Measurements from ENCODE around the gene FBXO22.
"Not testable (repeated sequence)": the region's sequence is repeated elsewhere in the genome, so short reads cannot be mapped to it uniquely, and the experiment has no call there.

FBXO22 gene

DNA sequence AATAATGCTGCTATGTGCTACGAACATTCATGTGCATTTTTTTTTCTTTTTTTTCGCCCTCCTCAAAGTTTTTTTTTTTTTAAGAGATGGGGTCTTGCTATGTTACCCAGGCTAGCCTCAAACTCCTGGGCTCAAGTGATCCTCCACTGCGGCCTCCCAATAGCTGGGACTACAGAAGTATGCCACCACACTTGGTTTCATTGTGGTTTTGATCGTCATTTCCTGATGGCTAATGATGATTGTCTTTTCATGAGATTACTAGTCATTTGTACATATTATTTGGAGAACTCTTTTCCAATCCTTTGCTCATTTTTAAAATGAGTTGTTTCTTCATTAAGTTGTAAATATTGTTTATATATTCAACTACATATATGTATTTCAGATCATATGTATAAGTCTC, 48.8 kb downstream of the FBXO22 start:
- Histone ChIP-seq H3K9ac (ENCODE audit: low read length in 5 of 5) (no peak overlapping the region), H3K9me3 (ENCODE audit: control insufficient read depth in 5 of 5, low read length in 5 of 5) (no peaks in the 10 kb centered on the region), H3K27me3 (ENCODE audit: control insufficient read depth in 5 of 5, insufficient read depth in 4 of 5, low read length in 5 of 5) (peaks cover 0 to 4% (median 3%) of the 10 kb centered on the region in 5 donors), H3K36me3 (ENCODE audit: control insufficient read depth in 5 of 5, insufficient read depth in 5 of 5, low read length in 5 of 5) (no peaks in the 10 kb centered on the region), H3K27ac (ENCODE audit: low read depth, low read length) (no peak overlapping the region), H3K4me3 (ENCODE audit: low read depth in 1 of 5, low read length in 5 of 5) (no peak overlapping the region), H3K4me1 (ENCODE audit: control insufficient read depth in 5 of 5, insufficient read depth in 5 of 5, low read length in 5 of 5) (no peaks in the 10 kb centered on the region)

GRCh38 chr15:75955720-75956119, 52.0 kb downstream of the FBXO22 start:
- peaks cover 0 to 3% (median 0%) of the 10 kb centered on the region in 5 donors for H3K27me3 ChIP-seq (ENCODE audit: control insufficient read depth in 5 of 5, insufficient read depth in 4 of 5, low read length in 5 of 5)
- no peak overlapping the region for H3K4me3 ChIP-seq (ENCODE audit: low read depth in 1 of 5, low read length in 5 of 5)
- H3K9ac ChIP-seq (ENCODE audit: low read length in 5 of 5) = no peak overlapping the region
- H3K27ac ChIP-seq (ENCODE audit: low read depth, low read length) = no peak overlapping the region
- no peaks in the 10 kb centered on the region for H3K9me3 ChIP-seq (ENCODE audit: control insufficient read depth in 5 of 5, low read length in 5 of 5)
- H3K36me3 ChIP-seq (ENCODE audit: control insufficient read depth in 5 of 5, insufficient read depth in 5 of 5, low read length in 5 of 5) = no peaks in the 10 kb centered on the region
- no peaks in the 10 kb centered on the region for H3K4me1 ChIP-seq (ENCODE audit: control insufficient read depth in 5 of 5, insufficient read depth in 5 of 5, low read length in 5 of 5)

DNA sequence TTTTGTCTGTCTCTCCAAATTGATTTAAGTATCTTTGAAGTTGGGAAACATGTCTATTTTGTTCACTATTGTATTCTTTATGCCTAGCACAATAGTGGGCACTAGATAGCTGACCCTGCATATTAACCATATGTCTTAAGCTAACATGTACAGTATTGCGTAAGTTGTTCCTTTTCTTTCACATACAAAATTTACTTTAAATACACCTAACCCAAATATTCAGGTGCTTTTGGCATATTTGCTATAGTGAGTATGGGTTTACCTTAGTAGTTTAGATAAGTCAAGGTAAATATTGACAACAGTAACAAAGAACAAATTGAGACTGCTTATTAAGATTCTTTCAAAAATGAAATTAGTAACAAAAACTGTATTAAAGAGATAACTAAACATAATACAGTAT, 57.7 kb downstream of the FBXO22 start:
- Histone ChIP-seq H3K4me1 (ENCODE audit: control insufficient read depth in 5 of 5, insufficient read depth in 5 of 5, low read length in 5 of 5) (peaks cover 0 to 6% (median 0%) of the 10 kb centered on the region in 5 donors), H3K9me3 (ENCODE audit: control insufficient read depth in 5 of 5, low read length in 5 of 5) (peaks cover 0 to 2% (median 0%) of the 10 kb centered on the region in 5 donors), H3K4me3 (ENCODE audit: low read depth in 1 of 5, low read length in 5 of 5) (no peak overlapping the region), H3K36me3 (ENCODE audit: control insufficient read depth in 5 of 5, insufficient read depth in 5 of 5, low read length in 5 of 5) (no peaks in the 10 kb centered on the region), H3K9ac (ENCODE audit: low read length in 5 of 5) (no peak overlapping the region), H3K27me3 (ENCODE audit: control insufficient read depth in 5 of 5, insufficient read depth in 4 of 5, low read length in 5 of 5) (no peaks in the 10 kb centered on the region), H3K27ac (ENCODE audit: low read depth, low read length) (no peak overlapping the region)

DNA sequence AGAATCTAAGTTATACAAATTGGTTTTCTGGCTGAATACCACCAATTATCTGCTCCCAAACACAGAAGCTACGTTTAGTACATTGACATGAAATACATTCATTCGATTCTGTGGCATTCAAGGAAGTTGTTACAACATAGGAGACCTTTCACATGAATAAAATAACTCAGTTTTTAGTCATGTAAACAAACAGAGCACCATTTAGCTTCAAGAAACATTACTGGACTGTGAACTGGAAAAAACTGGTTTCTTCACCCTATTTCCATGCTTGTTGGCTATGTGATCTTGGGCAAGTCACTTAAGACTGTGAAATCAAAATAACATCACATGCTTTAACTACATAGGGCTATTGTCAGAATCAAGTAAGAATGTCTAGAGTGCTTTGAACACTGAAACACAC, 62.4 kb downstream of the FBXO22 start:
- Histone ChIP-seq H3K36me3 (ENCODE audit: control insufficient read depth in 5 of 5, insufficient read depth in 5 of 5, low read length in 5 of 5) (no peaks in the 10 kb centered on the region), H3K27me3 (ENCODE audit: control insufficient read depth in 5 of 5, insufficient read depth in 4 of 5, low read length in 5 of 5) (no peaks in the 10 kb centered on the region), H3K9ac (ENCODE audit: low read length in 5 of 5) (no peak overlapping the region), H3K9me3 (ENCODE audit: control insufficient read depth in 5 of 5, low read length in 5 of 5) (peaks cover 0 to 2% (median 0%) of the 10 kb centered on the region in 5 donors), H3K27ac (ENCODE audit: low read depth, low read length) (no peak overlapping the region), H3K4me3 (ENCODE audit: low read depth in 1 of 5, low read length in 5 of 5) (no peak overlapping the region), H3K4me1 (ENCODE audit: control insufficient read depth in 5 of 5, insufficient read depth in 5 of 5, low read length in 5 of 5) (peaks cover 0 to 6% (median 0%) of the 10 kb centered on the region in 5 donors)

DNA sequence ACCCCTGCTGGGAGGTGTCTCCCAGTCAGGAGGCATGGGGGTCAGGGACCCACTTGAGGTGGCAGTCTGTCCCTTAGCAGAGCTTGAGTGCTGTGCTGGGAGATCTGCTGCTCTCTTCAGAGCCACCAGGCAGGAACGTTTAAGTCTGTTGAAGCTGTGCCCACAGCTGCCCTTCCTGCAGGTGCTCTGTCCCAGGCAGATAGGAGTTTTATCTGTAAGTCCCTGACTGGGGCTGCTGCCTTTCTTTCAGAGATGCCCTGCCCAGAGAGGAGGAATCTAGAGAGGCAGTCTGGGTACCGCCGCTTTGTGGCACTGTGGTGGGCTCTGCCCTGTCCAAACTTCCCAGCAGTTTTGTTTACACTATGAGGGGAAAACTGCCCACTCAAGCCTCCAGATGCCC, 73.1 kb downstream of the FBXO22 start:
- H3K9ac ChIP-seq (ENCODE audit: low read length in 5 of 5); H3K27me3 ChIP-seq (ENCODE audit: control insufficient read depth in 5 of 5, insufficient read depth in 4 of 5, low read length in 5 of 5); H3K9me3 ChIP-seq (ENCODE audit: control insufficient read depth in 5 of 5, low read length in 5 of 5); H3K27ac ChIP-seq (ENCODE audit: low read depth, low read length); H3K36me3 ChIP-seq (ENCODE audit: control insufficient read depth in 5 of 5, insufficient read depth in 5 of 5, low read length in 5 of 5); H3K4me3 ChIP-seq (ENCODE audit: low read depth in 1 of 5, low read length in 5 of 5); H3K4me1 ChIP-seq (ENCODE audit: control insufficient read depth in 5 of 5, insufficient read depth in 5 of 5, low read length in 5 of 5): not testable (repeated sequence)

GRCh38 chr15:75981149-75981815, 77.6 kb downstream of the FBXO22 start:
- Histone ChIP-seq H3K9me3 (ENCODE audit: control insufficient read depth in 5 of 5, low read length in 5 of 5) (no peaks in the 10 kb centered on the region), H3K27me3 (ENCODE audit: control insufficient read depth in 5 of 5, insufficient read depth in 4 of 5, low read length in 5 of 5) (no peaks in the 10 kb centered on the region), H3K4me3 (ENCODE audit: low read depth in 1 of 5, low read length in 5 of 5) (no peak overlapping the region), H3K9ac (ENCODE audit: low read length in 5 of 5) (no peak overlapping the region), H3K4me1 (ENCODE audit: control insufficient read depth in 5 of 5, insufficient read depth in 5 of 5, low read length in 5 of 5) (no peaks in the 10 kb centered on the region), H3K36me3 (ENCODE audit: control insufficient read depth in 5 of 5, insufficient read depth in 5 of 5, low read length in 5 of 5) (no peaks in the 10 kb centered on the region), H3K27ac (ENCODE audit: low read depth, low read length) (no peak overlapping the region)

GRCh38 chr15:75982468-75982867, 78.8 kb downstream of the FBXO22 start:
- no peaks in the 10 kb centered on the region for H3K9me3 ChIP-seq (ENCODE audit: control insufficient read depth in 5 of 5, low read length in 5 of 5)
- H3K36me3 ChIP-seq (ENCODE audit: control insufficient read depth in 5 of 5, insufficient read depth in 5 of 5, low read length in 5 of 5) = no peaks in the 10 kb centered on the region
- H3K27me3 ChIP-seq (ENCODE audit: control insufficient read depth in 5 of 5, insufficient read depth in 4 of 5, low read length in 5 of 5) = no peaks in the 10 kb centered on the region
- H3K4me1 ChIP-seq (ENCODE audit: control insufficient read depth in 5 of 5, insufficient read depth in 5 of 5, low read length in 5 of 5) = no peaks in the 10 kb centered on the region
- no peak overlapping the region for H3K9ac ChIP-seq (ENCODE audit: low read length in 5 of 5)
- no peak overlapping the region for H3K27ac ChIP-seq (ENCODE audit: low read depth, low read length)
- H3K4me3 ChIP-seq (ENCODE audit: low read depth in 1 of 5, low read length in 5 of 5) = no peak overlapping the region

DNA sequence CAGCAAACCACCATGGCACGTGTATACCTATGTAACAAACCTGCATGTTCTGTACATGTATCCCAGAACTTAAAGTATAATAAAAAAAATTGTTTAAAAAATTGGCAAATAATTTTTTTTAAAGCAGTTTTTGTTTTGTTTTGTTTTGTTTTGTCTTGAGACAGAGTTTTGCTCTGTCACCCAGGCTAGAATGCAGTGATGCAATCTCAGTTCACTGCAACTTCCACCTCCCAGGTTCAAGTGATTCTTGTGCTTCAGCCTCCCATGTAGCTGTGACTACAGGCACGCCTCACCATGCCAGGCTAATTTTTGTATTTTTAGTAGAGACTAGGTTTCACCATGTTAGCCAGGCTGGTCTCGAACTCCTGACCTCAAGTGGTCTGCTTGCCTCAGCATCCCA, 81.0 kb downstream of the FBXO22 start:
- H3K9me3 ChIP-seq (ENCODE audit: control insufficient read depth in 5 of 5, low read length in 5 of 5); H3K27me3 ChIP-seq (ENCODE audit: control insufficient read depth in 5 of 5, insufficient read depth in 4 of 5, low read length in 5 of 5); H3K4me3 ChIP-seq (ENCODE audit: low read depth in 1 of 5, low read length in 5 of 5); H3K36me3 ChIP-seq (ENCODE audit: control insufficient read depth in 5 of 5, insufficient read depth in 5 of 5, low read length in 5 of 5); H3K27ac ChIP-seq (ENCODE audit: low read depth, low read length); H3K9ac ChIP-seq (ENCODE audit: low read length in 5 of 5); H3K4me1 ChIP-seq (ENCODE audit: control insufficient read depth in 5 of 5, insufficient read depth in 5 of 5, low read length in 5 of 5): not testable (repeated sequence)

- H3K4me1 ChIP-seq (ENCODE audit: control insufficient read depth in 5 of 5, insufficient read depth in 5 of 5, low read length in 5 of 5) = no peaks in the 10 kb centered on the region
These were observed 82.3 kb downstream of the FBXO22 start for GRCh38 chr15:75985971-75986370.

GRCh38 chr15:75989045-75989444, 85.4 kb downstream of the FBXO22 start:
- no peaks in the 10 kb centered on the region for H3K9me3 ChIP-seq (ENCODE audit: control insufficient read depth in 5 of 5, low read length in 5 of 5)
- no peaks in the 10 kb centered on the region for H3K27me3 ChIP-seq (ENCODE audit: control insufficient read depth in 5 of 5, insufficient read depth in 4 of 5, low read length in 5 of 5)
- H3K27ac ChIP-seq (ENCODE audit: low read depth, low read length) = no peak overlapping the region
- no peaks in the 10 kb centered on the region for H3K4me1 ChIP-seq (ENCODE audit: control insufficient read depth in 5 of 5, insufficient read depth in 5 of 5, low read length in 5 of 5)
- H3K4me3 ChIP-seq (ENCODE audit: low read depth in 1 of 5, low read length in 5 of 5) = no peak overlapping the region
- no peak overlapping the region for H3K9ac ChIP-seq (ENCODE audit: low read length in 5 of 5)
- no peaks in the 10 kb centered on the region for H3K36me3 ChIP-seq (ENCODE audit: control insufficient read depth in 5 of 5, insufficient read depth in 5 of 5, low read length in 5 of 5)

More at GRCh38 chr15:75985971-75986370, 82.3 kb downstream of the FBXO22 start:
- no peak overlapping the region for H3K9ac ChIP-seq (ENCODE audit: low read length in 5 of 5)
- no peaks in the 10 kb centered on the region for H3K27me3 ChIP-seq (ENCODE audit: control insufficient read depth in 5 of 5, insufficient read depth in 4 of 5, low read length in 5 of 5)
- H3K36me3 ChIP-seq (ENCODE audit: control insufficient read depth in 5 of 5, insufficient read depth in 5 of 5, low read length in 5 of 5) = no peaks in the 10 kb centered on the region
- H3K27ac ChIP-seq (ENCODE audit: low read depth, low read length) = no peak overlapping the region
- H3K9me3 ChIP-seq (ENCODE audit: control insufficient read depth in 5 of 5, low read length in 5 of 5) = no peaks in the 10 kb centered on the region
- no peak overlapping the region for H3K4me3 ChIP-seq (ENCODE audit: low read depth in 1 of 5, low read length in 5 of 5)
